ENCODE results near the gene FOXD3.
"Not testable (repeated sequence)": the region's sequence is repeated elsewhere in the genome, so short reads cannot be mapped to it uniquely, and the experiment has no call there.

The FOXD3 gene

DNA sequence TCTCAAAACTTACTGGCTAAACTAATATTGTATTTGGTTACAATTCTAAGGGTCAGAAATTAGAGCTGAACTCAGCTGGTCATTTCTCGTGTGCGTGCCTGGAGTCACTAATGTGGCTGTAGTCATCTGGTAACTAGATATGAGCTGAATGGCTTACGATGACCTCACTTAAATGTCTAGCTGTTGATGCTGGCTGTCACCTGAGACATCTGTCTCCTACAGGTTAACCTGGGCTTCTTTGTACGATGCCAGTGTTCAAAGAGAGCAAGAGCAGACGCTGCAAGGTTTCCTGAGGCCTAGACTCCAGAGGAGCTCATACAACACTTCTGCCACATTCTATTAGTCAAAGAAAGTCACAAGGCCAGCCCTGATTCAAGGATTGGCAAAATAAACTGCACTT lies 28.0 kb downstream of the FOXD3 start:
- no peak overlapping the region for H3K9ac ChIP-seq (ENCODE audit: insufficient read length, low read depth)
- H3K4me1 ChIP-seq (ENCODE audit: insufficient read depth, insufficient read length), result no peaks in the 10 kb centered on the region
- no peaks in the 10 kb centered on the region for H3K9me3 ChIP-seq (ENCODE audit: insufficient read depth, low read length)
- no peak overlapping the region for H3K4me3 ChIP-seq (ENCODE audit: insufficient read length, low read depth)
- TF ChIP-seq ZNF274 (IDR thresholded peaks at IDR 0.05; ENCODE audit: low read depth, low read length) (no peak), YY1 (IDR thresholded peaks at IDR 0.05; ENCODE audit: insufficient read depth, insufficient read length) (no peak), SUZ12 (IDR thresholded peaks at IDR 0.05; ENCODE audit: extremely low read depth, insufficient read depth, insufficient read length) (no peak)
- no peak for DNase-seq (ENCODE audit: low read depth, low spot score)
- no peaks in the 10 kb centered on the region for H3K36me3 ChIP-seq (ENCODE audit: insufficient read depth, insufficient read length, low read length)
- H3K27me3 ChIP-seq (ENCODE audit: insufficient read depth, insufficient read length), result no peaks in the 10 kb centered on the region

DNA sequence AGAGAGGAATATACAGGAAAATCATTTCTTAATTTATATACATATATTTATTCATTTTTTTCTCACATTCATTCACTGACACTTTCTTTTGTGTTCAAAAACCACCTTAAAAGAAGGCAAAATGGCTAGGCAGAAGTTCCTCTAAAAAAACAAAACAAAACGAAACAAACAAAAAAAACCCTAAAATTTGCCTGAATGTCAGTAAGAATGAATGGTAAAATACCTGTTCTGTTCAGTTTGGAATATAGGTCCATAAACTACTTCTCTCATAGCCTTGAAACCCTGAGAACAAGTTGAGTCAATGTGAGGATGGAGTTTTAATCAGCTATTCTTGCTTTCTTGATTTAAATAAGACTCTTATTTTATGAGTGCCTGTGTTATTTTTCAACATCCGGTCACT lies 30.4 kb downstream of the FOXD3 start:
- no peak for DNase-seq (ENCODE audit: low read depth, low spot score)
- H3K4me3 ChIP-seq (ENCODE audit: insufficient read length, low read depth), result no peak overlapping the region

DNA sequence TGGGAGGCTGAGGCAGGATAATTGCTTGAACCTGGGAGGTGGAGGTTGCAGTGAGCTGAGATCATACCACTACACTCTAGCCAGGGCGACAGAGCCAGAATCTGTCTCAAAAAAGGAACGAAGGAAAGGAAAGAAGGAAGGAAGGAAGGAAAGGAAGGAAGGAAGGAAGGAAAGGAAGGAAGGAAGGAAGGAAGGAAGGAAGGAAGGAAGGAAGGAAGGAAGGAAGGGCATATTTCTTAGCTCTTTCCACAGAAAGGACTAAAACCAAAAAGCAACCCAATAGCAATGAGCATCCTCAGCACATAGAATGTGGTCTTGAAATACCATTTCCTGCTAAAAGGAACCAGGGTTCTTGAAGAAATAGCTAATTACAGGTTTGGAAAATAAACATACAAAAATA lies 33.9 kb downstream of the FOXD3 start:
- not testable (repeated sequence) for H3K9me3 ChIP-seq (ENCODE audit: insufficient read depth, low read length); H3K27me3 ChIP-seq (ENCODE audit: insufficient read depth, insufficient read length)

More for the DNA sequence above, 30.4 kb downstream of the FOXD3 start:
- Histone ChIP-seq H3K9me3 (ENCODE audit: insufficient read depth, low read length) (no peaks in the 10 kb centered on the region), H3K36me3 (ENCODE audit: insufficient read depth, insufficient read length, low read length) (no peaks in the 10 kb centered on the region), H3K27me3 (ENCODE audit: insufficient read depth, insufficient read length) (no peaks in the 10 kb centered on the region), H3K4me1 (ENCODE audit: insufficient read depth, insufficient read length) (no peaks in the 10 kb centered on the region), H3K9ac (ENCODE audit: insufficient read length, low read depth) (no peak overlapping the region)
- TF ChIP-seq YY1 (IDR thresholded peaks at IDR 0.05; ENCODE audit: insufficient read depth, insufficient read length), result no peak
- TF ChIP-seq SUZ12 (IDR thresholded peaks at IDR 0.05; ENCODE audit: extremely low read depth, insufficient read depth, insufficient read length), result no peak
- no peak for TF ChIP-seq ZNF274 (IDR thresholded peaks at IDR 0.05; ENCODE audit: low read depth, low read length)

DNA sequence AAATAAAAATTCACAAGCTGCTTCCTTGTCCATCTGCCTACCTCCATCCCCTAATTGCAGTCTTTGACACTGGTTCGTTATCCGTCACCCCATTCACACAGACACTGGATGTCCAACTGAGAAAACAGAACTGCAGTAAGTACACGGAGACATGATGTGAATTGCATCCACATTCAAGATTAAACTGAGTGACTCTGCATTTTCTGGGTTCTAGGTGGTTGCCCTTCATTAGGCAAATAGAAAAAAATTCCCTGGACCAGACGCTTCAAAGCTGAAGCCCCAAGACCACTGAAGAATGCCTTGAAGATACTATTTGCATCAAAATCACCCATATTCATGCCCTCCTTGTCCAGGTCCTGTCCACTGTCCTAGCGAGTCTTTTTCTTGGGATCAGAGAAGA lies 37.2 kb downstream of the FOXD3 start:
- Histone ChIP-seq H3K9ac (ENCODE audit: insufficient read length, low read depth) (no peak overlapping the region), H3K9me3 (ENCODE audit: insufficient read depth, low read length) (0 out of 2 replicates have a peak, but pooled peaks cover 5% of the 10 kb centered on the region), H3K4me3 (ENCODE audit: insufficient read length, low read depth) (no peak overlapping the region), H3K27me3 (ENCODE audit: insufficient read depth, insufficient read length) (no peaks in the 10 kb centered on the region), H3K4me1 (ENCODE audit: insufficient read depth, insufficient read length) (no peaks in the 10 kb centered on the region), H3K36me3 (ENCODE audit: insufficient read depth, insufficient read length, low read length) (no peaks in the 10 kb centered on the region)
- no peak for DNase-seq (ENCODE audit: low read depth, low spot score)
- TF ChIP-seq YY1 (IDR thresholded peaks at IDR 0.05; ENCODE audit: insufficient read depth, insufficient read length), result no peak
- no peak for TF ChIP-seq SUZ12 (IDR thresholded peaks at IDR 0.05; ENCODE audit: extremely low read depth, insufficient read depth, insufficient read length)
- TF ChIP-seq ZNF274 (IDR thresholded peaks at IDR 0.05; ENCODE audit: low read depth, low read length), result no peak

More for the DNA sequence above, 33.9 kb downstream of the FOXD3 start:
- not testable (repeated sequence) for H3K9ac ChIP-seq (ENCODE audit: insufficient read length, low read depth); H3K36me3 ChIP-seq (ENCODE audit: insufficient read depth, insufficient read length, low read length); H3K4me1 ChIP-seq (ENCODE audit: insufficient read depth, insufficient read length); H3K4me3 ChIP-seq (ENCODE audit: insufficient read length, low read depth); DNase-seq (ENCODE audit: low read depth, low spot score)

DNA sequence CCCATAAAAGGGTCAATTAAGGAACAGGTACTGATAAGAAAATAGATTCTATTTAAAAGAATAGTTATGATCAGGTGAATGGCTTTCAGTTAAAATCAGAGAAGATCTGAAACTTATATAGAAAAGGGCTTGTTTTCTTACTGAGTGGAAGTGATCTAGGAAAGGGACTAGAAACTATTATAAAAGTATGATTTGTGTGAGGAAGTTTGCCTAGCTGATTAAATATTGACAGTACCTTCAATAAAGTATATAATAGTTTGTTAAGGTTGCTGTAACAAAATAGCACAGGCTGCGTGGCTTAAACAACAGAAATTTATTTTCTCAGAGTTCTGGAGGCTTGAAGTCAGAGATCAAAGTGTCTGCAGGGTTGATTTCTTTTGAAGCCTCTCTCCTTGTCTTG lies 39.7 kb downstream of the FOXD3 start:
- Histone ChIP-seq H3K4me1 (ENCODE audit: insufficient read depth, insufficient read length) (peaks cover 3% of the 10 kb centered on the region), H3K36me3 (ENCODE audit: insufficient read depth, insufficient read length, low read length) (no peaks in the 10 kb centered on the region), H3K9me3 (ENCODE audit: insufficient read depth, low read length) (0 out of 2 replicates have a peak, but pooled peaks cover 5% of the 10 kb centered on the region), H3K4me3 (ENCODE audit: insufficient read length, low read depth) (no peak overlapping the region), H3K27me3 (ENCODE audit: insufficient read depth, insufficient read length) (peaks cover 6% of the 10 kb centered on the region), H3K9ac (ENCODE audit: insufficient read length, low read depth) (no peak overlapping the region)
- no peak for TF ChIP-seq ZNF274 (IDR thresholded peaks at IDR 0.05; ENCODE audit: low read depth, low read length)
- TF ChIP-seq YY1 (IDR thresholded peaks at IDR 0.05; ENCODE audit: insufficient read depth, insufficient read length), result no peak
- DNase-seq (ENCODE audit: low read depth, low spot score), result no peak

DNA sequence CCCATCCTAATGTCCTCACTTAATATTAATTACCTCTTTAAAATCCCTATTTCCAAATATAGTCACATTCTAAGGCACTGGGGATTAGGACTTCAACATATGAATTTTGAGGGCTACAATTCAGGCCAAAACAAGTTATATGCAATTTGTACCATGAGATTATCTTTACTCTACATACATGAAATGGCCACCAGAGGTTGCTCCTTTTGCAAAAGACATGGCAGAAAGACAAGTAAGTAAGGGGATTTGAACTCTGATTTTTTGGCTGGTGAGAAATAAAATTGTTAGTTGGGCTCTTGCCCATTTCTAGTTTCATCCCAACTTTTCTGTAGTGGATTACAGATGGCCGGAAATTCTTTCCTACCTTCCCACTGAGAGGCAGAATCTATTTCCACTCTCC lies 40.2 kb downstream of the FOXD3 start:
- no peaks in the 10 kb centered on the region for H3K36me3 ChIP-seq (ENCODE audit: insufficient read depth, insufficient read length, low read length)
- 0 out of 2 replicates have a peak, but pooled peaks cover 5% of the 10 kb centered on the region for H3K9me3 ChIP-seq (ENCODE audit: insufficient read depth, low read length)
- peaks cover 3% of the 10 kb centered on the region for H3K4me1 ChIP-seq (ENCODE audit: insufficient read depth, insufficient read length)
- peaks cover 6% of the 10 kb centered on the region for H3K27me3 ChIP-seq (ENCODE audit: insufficient read depth, insufficient read length)
- no peak overlapping the region for H3K9ac ChIP-seq (ENCODE audit: insufficient read length, low read depth)
- H3K4me3 ChIP-seq (ENCODE audit: insufficient read length, low read depth), result no peak overlapping the region
- no peak for DNase-seq (ENCODE audit: low read depth, low spot score)
- TF ChIP-seq ZNF274 (IDR thresholded peaks at IDR 0.05; ENCODE audit: low read depth, low read length) (no peak), YY1 (IDR thresholded peaks at IDR 0.05; ENCODE audit: insufficient read depth, insufficient read length) (no peak), SUZ12 (IDR thresholded peaks at IDR 0.05; ENCODE audit: extremely low read depth, insufficient read depth, insufficient read length) (no peak)

DNA sequence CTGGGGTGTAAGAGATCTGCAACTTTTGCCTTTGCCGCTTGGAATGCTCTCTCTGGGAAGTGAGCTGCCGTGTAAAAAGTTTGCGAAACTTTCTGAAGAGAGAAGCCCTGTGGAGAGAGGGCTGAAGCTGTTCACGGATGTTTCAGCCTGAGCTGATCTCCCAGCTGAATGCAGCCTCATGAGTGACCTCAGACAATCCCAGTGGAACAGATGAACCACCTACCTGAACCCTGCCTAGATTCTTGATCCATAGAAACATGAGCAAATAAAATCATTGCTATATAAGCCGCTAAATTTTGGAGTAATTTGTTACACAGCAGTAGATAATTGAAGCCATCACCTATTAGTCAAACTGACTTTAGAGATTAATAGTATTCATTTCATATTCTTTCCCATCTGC lies 40.6 kb downstream of the FOXD3 start:
- TF ChIP-seq YY1 (IDR thresholded peaks at IDR 0.05; ENCODE audit: insufficient read depth, insufficient read length) (no peak), SUZ12 (IDR thresholded peaks at IDR 0.05; ENCODE audit: extremely low read depth, insufficient read depth, insufficient read length) (no peak), ZNF274 (IDR thresholded peaks at IDR 0.05; ENCODE audit: low read depth, low read length) (no peak)
- Histone ChIP-seq H3K4me1 (ENCODE audit: insufficient read depth, insufficient read length) (peaks cover 3% of the 10 kb centered on the region), H3K9me3 (ENCODE audit: insufficient read depth, low read length) (0 out of 2 replicates have a peak, but pooled peaks cover 5% of the 10 kb centered on the region), H3K36me3 (ENCODE audit: insufficient read depth, insufficient read length, low read length) (no peaks in the 10 kb centered on the region), H3K27me3 (ENCODE audit: insufficient read depth, insufficient read length) (peaks cover 6% of the 10 kb centered on the region), H3K9ac (ENCODE audit: insufficient read length, low read depth) (no peak overlapping the region), H3K4me3 (ENCODE audit: insufficient read length, low read depth) (no peak overlapping the region)
- no peak for DNase-seq (ENCODE audit: low read depth, low spot score)

DNA sequence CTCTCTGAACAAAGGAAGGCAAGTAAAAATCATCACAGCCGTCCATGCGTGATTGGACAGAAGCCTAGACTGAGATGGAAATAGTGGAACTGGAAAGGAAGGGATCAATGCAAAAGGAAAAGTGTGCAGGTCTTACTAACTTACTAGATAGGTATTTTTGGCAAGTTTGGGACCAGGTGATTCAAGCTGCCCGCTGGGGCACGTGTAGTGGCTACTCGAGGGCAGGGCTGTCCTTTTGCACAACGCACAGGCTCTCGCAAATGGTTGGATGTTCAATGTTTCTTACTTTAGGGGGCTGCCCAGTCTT lies 44.5 kb downstream of the FOXD3 start:
- no peak for TF ChIP-seq SUZ12 (IDR thresholded peaks at IDR 0.05; ENCODE audit: extremely low read depth, insufficient read depth, insufficient read length)
- TF ChIP-seq ZNF274 (IDR thresholded peaks at IDR 0.05; ENCODE audit: low read depth, low read length), result no peak
- TF ChIP-seq YY1 (IDR thresholded peaks at IDR 0.05; ENCODE audit: insufficient read depth, insufficient read length), result no peak
- Histone ChIP-seq H3K36me3 (ENCODE audit: insufficient read depth, insufficient read length, low read length) (peaks cover 9% of the 10 kb centered on the region), H3K27me3 (ENCODE audit: insufficient read depth, insufficient read length) (peaks cover 6% of the 10 kb centered on the region), H3K4me3 (ENCODE audit: insufficient read length, low read depth) (peak overlapping the region; percentile 19), H3K9ac (ENCODE audit: insufficient read length, low read depth) (peak overlapping the region; percentile 77), H3K9me3 (ENCODE audit: insufficient read depth, low read length) (0 out of 2 replicates have a peak, but pooled peaks cover 5% of the 10 kb centered on the region), H3K4me1 (ENCODE audit: insufficient read depth, insufficient read length) (peaks cover 3% of the 10 kb centered on the region)
- no peak for DNase-seq (ENCODE audit: low read depth, low spot score)
